HG03108 (cell line): Measurements from ENCODE around the gene RAB33B.
"Not testable (repeated sequence)": the region's sequence is repeated elsewhere in the genome, so short reads cannot be mapped to it uniquely, and the experiment has no call there.

Source experiments
- ATAC-seq: cut with Tn5 transposase; IDR thresholded peaks from one replicate; pipeline ENCODE4 v1.9.1; 2021; ENCODE audit warnings: moderate library complexity; ENCODE audit not compliant: unreplicated experiment

Gene RAB33B

DNA sequence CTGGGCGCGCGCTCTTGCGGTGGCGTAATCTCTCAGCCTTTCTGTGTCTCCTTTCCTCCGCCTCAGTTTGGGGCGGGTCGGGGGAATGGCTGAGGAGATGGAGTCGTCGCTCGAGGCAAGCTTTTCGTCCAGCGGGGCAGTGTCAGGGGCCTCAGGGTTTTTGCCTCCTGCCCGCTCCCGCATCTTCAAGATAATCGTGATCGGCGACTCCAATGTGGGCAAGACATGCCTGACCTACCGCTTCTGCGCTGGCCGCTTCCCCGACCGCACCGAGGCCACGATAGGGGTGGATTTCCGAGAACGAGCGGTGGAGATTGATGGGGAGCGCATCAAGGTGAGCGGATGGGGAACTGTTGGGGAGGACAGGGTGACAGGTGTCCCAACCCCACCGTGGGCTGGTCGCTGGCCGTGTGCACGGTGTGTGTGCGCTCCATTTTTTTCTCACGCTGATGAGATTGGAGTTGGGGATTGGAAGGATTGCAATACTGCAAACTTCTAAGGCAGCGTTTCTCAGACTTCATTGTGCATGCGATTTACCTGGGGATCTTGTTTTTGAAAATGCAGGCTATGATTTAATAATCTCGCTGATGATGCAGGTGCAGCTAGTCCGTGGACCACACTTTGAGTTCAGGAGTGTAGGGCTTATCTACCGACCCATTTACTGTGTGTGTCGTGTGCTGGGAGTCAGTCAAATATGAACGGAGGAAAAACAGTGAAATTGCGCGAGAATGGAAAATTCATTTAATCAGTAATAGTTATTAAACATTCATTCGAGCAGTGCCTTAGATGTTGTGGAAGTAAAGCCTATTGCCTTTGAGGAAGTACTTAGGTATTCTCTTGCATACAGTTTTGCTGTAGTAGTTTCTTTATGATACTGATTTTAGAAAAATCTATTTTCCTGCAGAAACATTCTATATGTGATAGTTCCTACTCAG is at the start of gene RAB33B:
RAB33B (plus strand) TSS at position 11 of the 935 bp plus-strand sequence; CDS start at position 86, 75 bp downstream.
- peak; percentile 1 for ATAC-seq

DNA sequence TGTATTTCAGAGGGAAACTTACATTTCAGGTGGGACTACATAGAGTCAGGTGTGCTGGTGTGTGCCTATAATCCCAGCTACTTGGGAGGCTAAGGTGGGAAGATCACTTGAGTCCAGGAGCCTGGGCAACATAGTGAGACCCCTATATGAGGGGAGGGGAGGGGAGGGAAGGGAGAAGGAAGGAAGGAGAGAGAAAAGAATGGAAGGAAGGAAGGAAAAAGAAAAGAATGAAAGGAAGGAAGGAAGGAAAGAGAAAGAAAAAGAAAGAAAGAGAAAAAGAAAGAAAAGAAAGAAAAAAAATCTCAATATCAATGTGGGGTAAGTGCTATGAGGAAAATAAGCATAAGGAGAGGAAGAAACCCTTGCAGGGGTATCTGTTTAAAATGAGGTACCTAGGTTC is 43.6 kb upstream of the RAB33B start:
- ATAC-seq, result no peak

DNA sequence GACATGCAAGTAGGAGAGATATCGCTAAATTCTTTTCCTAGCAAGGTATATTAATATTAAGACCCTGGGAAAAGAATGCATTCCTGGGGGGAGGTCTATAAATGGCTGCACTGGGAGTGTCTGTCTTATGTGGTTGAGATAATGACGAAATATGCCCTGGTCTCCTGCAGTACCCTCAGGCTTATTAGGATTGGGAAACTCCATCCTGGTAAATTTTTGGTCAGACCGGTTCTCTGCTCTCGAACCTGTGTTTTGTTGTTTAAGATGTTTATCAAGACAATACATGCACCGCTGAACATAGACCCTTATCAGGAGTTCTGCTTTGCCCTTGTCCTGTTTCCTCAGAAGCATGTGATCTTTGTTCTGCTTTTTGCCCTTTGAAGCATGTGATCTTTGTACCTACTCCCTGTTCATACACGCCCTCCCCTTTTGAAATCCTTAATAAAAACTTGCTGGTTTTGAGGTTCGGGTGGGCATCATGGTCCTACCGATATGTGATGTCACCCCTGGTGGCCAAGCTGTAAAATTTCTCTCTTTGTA is 39.2 kb upstream of the RAB33B start:
- ATAC-seq, result not testable (repeated sequence)

DNA sequence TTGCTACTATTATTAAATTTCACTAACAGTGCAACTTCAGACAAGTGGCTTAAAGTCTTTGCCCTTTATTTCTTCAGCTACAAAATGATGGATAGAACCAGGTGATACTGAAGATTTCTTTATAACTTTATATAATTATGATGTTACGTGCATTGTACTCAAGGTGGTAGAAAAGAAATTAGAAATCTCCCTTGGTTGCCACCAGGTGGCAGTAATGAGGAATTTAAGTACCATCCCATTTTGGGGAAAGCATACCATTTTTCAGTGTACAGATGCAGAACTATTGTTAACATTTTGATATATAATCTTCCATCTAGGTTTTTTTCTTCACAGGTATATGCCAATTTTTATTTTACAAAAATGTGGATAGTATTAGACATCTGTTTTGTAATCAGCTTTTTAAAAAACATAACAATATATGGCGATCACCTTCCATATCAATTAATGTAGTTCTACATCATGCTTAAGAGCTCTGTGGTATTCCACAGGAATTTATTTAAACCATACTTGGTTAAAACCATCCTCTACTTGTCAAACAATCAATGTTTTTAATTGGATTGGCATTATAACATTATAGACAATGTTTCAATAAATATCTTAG is 37.7 kb upstream of the RAB33B start:
- ATAC-seq, result no peak

DNA sequence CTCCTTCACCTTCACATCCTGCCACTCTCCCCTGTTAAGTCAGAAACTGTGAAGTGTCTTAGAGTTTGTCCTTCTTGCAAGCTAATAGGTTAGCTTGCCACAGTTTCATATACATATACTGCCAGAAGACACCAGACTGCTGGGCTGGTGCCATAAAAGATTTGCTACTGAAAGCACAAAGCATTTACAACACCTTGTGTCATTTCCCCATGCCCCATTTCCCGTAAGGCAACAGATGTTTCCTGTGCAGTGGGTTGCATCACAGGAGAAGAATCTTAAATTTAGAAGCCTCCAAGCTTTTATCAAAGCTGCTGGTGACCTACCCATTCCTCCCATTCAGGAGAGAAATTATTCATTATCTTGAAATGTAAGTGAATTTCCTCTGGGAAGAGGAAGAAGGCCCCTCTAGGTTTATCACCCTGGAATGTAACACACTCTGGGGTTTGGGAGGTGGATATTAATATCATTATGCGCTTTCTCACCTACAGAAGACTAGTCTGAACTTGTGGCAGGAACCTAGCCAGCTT is 34.5 kb upstream of the RAB33B start:
- ATAC-seq, result peak; percentile 88

DNA sequence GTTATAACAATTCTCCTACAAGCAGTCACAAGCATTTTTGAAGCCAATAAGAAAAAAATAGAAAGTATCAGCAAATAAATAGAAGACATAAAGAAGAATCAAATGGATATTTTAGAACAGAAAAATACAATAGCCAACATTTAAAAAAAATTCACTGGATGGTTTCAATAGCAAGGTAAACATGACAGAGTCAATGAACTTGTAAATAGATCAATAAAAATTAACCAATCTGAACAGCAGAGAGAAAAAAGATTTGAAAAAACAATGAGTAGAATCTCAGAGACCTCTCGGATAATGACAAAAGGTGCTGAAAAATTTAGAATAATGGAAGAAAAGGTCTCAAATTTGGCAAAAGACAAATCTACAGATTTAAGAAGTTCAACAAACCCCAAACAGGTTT is 33.3 kb upstream of the RAB33B start:
- no peak for ATAC-seq

DNA sequence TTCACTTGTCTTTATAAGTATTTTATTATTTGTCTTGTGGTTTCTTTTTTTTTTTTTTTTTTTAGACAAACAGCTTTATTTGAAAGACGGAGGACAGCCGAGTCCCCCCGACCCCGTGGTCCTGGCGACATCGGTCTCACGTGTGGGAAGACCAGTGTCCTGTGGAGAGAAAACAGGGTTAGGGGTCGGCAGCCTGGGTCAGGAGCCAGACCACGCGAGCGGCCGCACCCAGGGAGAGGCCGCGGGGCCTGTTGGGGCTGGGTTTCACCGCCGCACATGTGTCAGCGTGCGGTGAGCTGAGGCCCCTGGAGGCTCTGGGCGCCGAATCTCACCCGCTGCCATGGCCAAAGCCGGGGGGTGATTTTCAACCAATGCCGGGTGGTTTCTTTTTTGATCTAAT is 17.8 kb upstream of the RAB33B start:
- no peak for ATAC-seq

DNA sequence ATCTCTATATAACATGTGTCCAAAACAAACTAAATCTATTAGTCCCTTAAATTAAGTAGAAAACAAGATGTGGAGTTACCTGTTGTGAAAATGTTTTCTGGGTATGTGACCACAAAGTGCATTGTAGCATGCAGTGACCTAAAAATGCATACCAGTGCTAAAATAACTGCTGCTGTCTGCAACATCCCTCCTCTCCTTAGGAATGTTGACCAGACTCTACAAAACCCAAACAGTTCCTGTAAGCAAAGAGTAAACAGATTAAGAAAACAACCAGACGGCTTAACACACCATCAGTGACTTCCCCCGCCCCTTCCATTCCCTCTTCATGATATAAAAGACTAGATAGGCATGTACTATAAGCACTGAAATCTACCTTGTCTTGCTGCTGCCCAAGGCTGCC is 15.8 kb upstream of the RAB33B start:
- ATAC-seq, result no peak

DNA sequence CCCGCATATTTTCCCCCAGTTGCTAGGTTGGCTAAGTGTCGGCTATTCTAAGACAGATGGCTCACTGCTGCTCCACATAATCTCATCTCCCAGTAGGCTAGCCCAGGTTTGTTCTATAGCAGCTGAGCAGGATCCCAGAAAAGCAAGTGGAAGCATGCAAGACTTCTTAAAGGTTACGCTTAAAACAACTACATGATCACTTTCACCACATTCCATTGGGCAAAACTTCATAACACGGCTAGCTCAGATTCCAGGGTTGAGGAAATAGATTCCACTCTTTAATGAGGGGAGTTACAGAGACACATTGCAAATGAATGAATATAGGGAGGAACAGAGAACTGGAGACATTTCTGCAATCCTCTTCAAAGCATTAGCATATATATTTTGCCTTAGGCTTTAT is 12.9 kb upstream of the RAB33B start:
- ATAC-seq, result no peak

DNA sequence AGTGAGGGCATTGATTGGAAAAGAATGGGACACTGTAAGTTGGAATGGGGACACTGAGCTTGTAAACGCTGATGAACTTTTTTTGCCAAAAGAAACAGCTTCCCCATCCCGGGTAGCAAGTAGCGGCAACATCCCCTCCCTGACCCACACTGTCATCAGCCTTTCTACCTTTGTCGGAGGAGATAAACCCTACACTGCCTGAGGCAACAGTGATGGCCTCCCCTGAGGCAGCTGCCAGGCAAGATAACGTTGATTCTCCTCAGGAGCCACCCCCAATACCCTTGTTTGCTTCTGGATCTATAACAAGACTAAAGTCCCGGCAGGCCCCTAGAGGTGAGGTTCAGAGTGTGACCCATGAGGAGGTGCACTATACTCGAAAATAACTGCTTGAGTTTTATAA is 10.3 kb upstream of the RAB33B start:
- ATAC-seq, result no peak

DNA sequence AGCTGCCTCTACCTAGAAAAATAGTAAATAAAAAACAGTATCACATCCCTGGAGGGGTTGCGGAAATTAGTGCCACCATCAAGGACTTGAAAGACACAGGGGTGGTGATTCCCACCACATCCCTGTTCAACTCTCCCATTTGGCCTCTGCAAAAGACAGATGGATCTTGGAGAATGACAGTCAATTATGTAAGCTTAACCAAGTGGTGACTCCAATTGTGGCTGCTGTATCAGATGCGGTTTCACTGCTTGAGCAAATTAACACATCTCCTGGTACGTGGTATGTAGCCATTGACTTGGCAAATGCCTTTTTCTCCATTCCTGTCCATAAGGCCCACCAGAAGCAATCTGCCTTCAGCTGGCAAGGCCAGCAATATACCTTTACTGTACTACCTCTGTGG is 9.0 kb upstream of the RAB33B start:
- not testable (repeated sequence) for ATAC-seq

DNA sequence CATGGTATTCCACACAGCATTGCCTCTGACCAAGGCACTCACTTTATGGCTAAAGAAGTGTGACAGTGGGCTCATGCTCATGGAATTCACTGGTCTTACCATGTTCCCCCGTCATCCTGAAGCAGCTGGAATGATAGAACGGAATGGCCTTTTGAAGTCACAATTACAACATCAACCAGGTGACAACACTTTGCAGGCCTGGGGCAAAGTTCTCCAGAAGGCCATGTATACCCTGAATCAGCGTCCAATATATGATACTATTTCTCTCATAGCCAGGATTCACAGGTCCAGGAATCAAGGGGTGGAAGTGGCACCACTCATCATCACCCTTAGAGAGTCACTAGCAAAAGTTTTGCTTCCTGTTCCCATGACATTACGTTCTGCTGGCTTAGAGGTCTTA is 6.8 kb upstream of the RAB33B start:
- not testable (repeated sequence) for ATAC-seq

DNA sequence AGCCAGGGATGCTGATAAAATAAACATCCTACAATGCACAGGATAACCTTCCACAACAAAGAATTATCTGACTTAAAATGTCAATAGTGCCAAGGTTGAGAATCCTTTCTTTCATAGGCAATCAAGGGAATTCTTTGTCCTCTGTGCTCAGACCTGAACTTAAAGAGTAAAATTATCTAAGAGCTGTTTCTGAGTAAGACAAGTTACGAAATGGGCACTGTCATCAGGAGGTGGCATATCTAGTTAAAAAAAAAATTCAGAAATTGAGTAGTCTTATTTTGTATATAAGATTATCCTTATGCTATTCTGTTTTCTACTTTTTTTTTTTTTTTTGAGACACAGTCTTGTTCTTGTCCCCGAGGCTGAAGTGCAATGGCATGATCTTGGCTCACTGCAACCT is 3.3 kb upstream of the RAB33B start:
- no peak for ATAC-seq

DNA sequence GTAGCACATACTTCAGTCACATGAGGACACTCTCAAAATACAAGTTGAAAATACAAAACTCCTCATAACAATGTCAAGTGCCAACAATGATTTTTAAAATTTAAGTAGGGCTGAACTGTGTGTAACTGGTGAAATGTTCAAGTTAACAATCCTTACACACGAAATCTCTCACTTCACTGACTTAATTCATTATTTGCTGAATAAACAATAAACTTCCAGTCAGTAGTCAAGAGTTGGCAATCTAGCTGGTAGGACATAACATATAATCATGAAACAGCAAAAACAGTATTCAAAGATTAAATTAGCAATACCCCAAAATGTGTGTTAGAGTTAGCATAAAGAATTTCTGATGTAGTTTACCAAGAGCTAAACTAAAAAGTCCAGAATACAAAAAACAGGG is 1.9 kb upstream of the RAB33B start:
- no peak for ATAC-seq

DNA sequence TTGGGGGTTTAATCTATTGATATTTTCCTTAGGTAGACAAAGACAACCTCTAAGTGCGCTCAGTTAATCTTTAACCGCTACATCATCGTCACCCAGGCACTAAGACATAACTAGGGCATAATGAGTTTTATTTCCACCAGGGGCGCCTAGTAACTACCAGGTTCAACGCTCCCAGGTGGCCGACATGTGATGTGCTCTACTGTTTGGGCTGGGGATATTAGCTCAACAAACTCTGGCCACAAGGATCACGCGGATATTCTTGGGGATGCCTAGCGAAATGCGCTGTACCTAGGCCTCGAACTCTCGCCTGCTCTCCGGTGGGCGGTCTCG is 915 bp upstream of the RAB33B start:
- peak; percentile 41 for ATAC-seq

DNA sequence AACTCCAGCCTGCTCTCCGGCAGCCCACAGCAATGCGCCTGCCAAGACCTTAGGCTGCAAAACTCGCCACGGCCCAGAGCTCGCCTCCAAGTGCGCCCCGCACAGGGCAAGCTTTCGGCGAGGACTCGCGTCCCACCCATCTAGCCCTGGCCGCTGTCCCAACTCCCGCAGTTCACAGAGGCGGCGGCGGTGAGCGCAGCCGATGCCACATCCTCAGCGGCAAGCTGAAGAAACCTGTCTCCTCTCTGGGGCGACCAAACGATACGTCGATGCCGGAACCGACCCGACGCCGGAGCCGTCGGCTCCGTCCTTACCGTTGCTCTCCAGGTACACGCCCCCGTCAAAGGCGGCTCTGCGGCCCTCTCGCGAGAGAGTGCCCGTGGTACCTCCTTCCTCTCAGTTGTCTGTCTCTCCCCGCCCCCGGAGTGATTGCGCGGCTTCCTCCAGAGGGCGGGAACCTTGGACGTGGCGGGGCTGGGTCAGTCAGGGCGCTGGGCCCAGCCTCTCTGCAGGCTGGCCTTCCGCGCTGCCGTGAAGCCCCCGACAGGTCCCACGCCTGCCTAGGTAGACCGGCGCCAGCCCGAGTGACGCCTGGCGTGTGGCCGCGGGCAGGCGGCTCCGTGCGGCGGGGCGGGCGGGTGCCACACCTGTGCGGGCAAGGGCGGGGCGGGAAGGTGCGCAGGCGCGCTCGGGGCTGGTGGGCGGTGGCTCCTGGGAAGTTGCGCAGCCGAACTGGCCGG is 380 bp upstream of the RAB33B start:
- ATAC-seq, result peak; percentile 90

DNA sequence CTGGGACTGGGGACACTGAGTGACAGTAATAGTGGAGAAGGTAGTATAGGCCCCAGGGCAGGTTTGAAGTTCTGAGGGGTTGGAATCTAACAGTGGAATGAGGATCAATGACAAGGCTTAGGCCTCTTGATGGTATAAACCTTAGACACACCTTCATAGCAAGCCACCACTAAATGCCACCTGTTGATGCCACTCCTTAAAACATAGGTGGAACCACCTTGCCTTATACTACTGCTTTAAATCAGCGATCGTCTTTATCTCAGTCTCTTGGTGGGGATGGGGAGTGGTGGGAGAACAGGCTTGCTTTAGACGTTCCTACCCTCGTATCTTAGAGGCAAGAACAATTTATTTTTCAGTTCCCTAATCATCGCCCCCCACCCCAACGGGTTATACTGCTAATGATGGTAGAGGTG is 1.2 kb downstream of the RAB33B start:
- no peak for ATAC-seq

DNA sequence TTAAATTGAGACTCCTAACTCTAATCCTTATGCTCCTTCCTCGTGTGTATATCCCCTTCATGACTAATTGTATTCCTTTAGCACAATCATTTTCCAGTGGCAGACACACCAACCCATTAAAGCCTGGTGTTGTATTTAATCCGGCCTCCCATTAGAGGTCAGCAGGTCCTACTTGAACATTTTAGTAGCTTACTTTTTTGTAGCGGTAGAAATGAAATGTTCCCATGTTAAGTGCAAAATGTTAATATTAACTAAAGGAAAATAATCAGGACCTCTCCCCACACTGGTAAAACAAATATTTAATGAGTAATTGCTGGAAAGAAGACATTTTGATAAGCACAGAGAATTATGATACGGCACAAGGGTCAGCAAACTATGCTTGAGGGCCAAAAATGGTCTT is 3.4 kb downstream of the RAB33B start:
- no peak for ATAC-seq

DNA sequence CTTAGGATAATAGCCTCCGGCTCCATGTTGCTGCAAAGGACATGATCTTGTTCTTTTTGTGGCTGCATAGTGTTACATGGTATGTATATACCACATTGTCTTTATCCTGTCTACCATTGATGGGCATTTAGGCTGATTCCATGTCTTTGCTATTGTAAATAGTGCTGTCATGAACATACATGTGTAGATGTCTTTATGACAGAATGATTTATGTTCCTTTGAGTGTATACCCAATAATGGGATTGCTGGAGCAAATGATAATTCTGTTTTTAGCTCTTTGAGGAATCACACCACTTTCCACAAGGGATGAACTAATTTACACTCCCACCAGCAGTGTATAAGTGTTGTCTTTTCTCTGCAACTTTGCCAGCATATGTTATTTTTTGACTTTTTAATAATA is 4.6 kb downstream of the RAB33B start:
- ATAC-seq, result no peak

DNA sequence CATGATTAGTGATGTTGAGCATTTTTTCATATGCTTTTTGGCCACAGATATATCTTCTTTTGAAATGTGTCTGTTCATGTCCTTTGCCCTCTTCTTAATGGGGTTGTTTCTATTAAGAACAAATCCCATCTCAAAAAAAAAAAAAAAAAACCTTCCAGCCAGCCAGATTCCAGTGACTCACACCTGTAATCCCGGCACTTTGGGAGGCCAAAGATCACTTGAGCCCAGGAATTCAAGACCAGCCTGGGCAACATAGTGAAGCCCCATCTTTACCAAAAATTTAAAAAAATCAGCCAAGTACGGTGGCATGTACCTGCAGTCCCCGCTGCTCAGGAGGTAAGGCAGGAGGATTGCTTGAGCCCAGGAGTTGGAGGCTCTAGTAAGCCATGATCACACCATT is 5.1 kb downstream of the RAB33B start:
- ATAC-seq, result no peak

DNA sequence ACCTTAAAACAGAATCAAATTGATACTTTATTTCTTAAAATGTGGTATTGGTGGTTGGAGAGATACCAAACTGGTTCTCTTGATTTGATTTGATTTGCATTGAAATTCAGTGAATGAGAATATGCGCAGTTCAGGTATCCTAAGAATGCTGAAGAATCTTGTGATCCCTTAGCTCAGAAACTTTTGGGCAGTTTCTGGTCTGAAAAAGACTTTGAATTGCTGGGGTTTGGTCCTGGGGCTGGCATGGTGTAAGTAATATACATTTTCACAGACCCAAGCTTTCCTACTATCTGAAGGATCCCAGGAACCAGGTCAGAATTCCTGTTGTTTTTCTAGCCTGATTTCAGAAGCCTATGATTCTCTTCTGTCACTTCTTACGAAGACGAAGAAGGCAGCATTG is 6.6 kb downstream of the RAB33B start:
- no peak for ATAC-seq
